Astrocyte of the cerebellum (primary cell): Measurements from ENCODE around the gene PLCL1.
"Not testable (repeated sequence)": the region's sequence is repeated elsewhere in the genome, so short reads cannot be mapped to it uniquely, and the experiment has no call there.

Experiments
- DNase-seq: peaks from one replicate; pipeline ENCODE4 v3.0.0-alpha.2; 2011; ENCODE audit warnings: low read depth
- H3K4me3 ChIP-seq: 2 replicates; pipeline ENCODE4 v1.5.1; 2011; ENCODE audit warnings: mild to moderate bottlenecking, low read depth, low read length, moderate library complexity
- in situ Hi-C: cut with HindIII; loops from 2 replicates; pipeline ENCODE4 v1.10.0; 2017; ENCODE audit warnings: low sequenced_read_pairs
- TF ChIP-seq, protein P1 (sequence below): IDR thresholded peaks from 2 replicates; pipeline ENCODE4 v1.5.1; 2012; ENCODE audit warnings: low read length, low read depth, moderate library complexity, mild to moderate bottlenecking; ENCODE audit errors: missing control alignments

Gene PLCL1

DNA sequence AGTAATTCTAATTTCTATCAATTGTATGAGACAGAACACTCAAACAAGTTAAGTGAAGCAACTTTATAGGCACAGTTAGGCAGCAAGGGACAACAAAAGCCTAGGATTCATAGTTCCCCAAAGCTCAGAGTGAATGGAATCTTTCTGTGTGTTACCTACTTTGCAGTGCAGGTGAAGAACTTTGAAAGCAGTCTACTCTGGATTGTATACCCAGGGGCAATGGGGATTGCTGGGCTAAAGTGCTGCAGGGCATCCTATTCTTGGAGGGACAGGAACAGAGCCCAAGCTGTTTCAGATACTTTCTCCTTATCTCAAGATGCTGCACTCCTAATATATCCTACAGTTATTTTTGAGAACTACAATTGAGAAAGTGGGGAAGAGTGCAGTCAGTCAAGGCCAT lies 207.6 kb downstream of the PLCL1 start:
- no peak overlapping the region for H3K4me3 ChIP-seq
- TF ChIP-seq, protein P1, sequence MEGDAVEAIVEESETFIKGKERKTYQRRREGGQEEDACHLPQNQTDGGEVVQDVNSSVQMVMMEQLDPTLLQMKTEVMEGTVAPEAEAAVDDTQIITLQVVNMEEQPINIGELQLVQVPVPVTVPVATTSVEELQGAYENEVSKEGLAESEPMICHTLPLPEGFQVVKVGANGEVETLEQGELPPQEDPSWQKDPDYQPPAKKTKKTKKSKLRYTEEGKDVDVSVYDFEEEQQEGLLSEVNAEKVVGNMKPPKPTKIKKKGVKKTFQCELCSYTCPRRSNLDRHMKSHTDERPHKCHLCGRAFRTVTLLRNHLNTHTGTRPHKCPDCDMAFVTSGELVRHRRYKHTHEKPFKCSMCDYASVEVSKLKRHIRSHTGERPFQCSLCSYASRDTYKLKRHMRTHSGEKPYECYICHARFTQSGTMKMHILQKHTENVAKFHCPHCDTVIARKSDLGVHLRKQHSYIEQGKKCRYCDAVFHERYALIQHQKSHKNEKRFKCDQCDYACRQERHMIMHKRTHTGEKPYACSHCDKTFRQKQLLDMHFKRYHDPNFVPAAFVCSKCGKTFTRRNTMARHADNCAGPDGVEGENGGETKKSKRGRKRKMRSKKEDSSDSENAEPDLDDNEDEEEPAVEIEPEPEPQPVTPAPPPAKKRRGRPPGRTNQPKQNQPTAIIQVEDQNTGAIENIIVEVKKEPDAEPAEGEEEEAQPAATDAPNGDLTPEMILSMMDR: no peak
- in situ Hi-C loops: no loop called here
- DNase-seq: no peak

DNA sequence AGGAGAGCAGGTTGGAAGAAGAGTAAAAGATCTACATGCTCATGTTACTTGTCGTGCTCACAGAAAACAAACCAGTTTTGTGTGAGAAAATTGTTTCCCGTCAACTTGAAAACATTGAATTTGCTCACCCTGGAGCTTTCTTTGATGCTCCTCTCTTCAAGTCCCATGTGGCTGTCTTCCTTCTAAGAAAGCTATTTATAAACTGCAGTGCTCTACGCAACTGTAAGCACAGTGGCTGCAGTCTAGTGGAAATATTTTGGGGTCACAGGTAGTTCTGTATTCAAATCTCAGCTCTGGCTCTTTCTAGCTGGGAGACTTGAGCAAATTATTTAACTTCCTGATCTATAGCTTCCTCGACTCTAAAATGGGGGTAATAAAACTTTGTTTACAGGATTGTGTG lies 211.8 kb downstream of the PLCL1 start:
- H3K4me3 ChIP-seq: no peak overlapping the region
- no peak for DNase-seq
- TF ChIP-seq, protein P1: no peak
- in situ Hi-C loops: no loop called here

DNA sequence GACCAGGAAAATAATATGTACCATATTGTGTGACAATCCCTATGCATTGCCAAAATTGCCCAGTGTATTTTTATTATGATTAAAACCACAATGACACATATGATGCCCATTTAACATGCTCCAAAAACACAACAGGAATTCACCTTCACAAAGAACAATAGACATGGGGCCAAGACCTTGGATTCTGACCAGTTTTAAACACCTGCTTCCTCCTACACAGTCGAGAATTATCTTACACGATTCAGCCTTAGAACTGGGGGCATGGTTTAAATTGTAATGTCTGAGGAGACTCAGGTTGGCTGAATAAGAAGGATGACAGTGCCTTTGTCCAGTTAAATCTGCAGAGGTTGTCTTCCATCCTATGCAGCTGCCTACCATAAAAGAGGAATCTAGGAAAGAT lies 212.7 kb downstream of the PLCL1 start:
- no peak overlapping the region for H3K4me3 ChIP-seq
- in situ Hi-C loops: no loop called here
- no peak for DNase-seq
- TF ChIP-seq, protein P1: no peak

DNA sequence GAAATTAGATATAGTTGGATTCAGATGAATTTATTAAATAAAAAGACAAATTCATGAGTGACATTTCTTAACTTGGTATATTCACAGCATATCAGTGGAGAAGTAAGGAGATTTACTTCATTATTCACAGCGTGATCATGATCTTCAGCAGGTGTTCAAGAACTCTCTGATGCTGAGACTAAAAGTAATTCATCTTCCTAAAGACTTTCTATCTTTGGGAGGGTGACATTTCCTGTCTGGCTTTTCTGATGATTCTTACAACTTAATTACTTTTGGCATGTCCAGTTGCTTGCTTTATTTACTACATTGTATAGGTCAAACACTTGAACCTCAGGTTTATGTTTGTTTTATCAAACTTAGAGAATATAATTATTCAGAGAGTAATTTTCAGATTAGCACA lies 224.6 kb downstream of the PLCL1 start:
- TF ChIP-seq, protein P1: no peak
- no peak for DNase-seq
- H3K4me3 ChIP-seq: no peak overlapping the region
- in situ Hi-C loops: no loop called here

DNA sequence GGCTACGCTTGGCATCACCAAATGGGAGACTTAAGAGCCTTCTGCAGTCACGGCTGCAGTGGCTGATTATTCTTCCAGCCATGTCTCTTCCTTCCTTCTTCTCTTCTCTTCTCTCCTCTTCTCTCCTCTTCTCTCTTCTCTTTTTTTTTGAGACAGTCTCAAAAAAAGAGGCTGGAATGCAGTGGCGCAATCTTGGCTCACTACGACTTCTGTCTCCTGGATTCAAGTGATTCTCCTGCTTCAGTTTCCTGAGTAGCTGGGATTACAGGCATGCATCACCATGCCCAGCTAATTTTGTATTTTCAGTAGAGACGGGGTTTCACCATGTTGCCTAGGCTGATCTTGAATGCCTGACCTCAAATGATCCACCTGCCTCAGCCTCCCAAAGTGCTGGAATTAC lies 225.2 kb downstream of the PLCL1 start:
- in situ Hi-C loops, H3K4me3 ChIP-seq, DNase-seq: not testable (repeated sequence)

DNA sequence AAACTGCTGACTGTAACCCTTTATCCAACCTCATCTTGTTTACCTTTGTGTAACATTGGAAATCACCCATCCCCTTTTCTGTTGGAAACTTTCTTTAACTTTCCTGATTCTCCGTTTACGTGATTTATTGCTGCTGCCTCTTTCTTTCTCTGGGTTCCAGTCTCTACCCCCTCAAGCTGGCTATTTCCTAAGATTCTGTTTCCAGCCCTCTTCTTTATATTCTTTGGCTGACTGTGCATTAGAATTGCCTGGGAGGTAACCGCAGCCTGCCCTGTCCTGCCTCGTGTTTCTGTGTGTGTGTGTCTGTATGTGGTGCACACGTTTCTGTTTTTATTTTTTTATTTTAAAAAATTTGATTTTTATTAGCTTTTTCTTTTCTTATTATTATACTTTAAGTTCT lies 229.2 kb downstream of the PLCL1 start:
- TF ChIP-seq, protein P1: no peak
- no peak overlapping the region for H3K4me3 ChIP-seq
- in situ Hi-C loops: no loop called here
- DNase-seq: no peak

DNA sequence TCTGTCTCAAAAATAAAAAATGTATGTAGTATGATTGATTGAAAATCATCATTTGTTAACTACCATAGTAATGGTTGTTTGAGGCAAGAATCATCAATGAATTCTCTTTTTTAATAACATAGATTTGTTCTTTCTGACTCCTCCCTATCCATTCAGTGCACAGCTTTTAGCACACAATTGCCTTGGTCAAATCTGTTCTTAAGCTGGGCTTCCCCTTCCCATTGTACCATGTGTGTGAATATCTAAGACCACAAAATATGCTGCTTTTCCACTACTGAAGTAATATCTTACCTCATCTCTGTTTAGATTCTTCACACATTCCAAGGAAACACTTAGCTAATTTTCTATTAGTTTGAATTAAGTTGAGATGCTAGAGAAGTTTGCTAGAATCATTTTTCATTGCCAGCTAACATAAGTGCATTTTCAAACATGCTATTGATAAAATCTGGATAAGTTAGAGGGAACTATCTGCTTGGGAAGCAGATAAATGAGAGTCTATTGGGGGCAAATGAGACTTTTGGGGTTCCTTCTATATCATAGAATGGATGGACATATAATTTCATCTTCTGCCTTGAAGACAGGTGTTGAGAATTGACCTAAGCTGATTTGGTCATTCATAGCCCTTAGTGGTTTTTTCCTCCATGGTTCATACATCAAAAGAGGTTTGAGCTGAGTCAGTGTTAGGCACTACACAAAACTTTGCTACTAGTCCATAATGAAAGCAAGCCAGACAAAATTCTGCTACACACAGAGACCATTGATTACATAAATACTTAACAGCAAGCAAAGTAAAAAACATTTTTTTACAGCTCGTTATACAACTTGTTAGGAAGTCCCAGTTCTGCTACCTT lies 231.9 kb downstream of the PLCL1 start:
- DNase-seq: no peak
- TF ChIP-seq, protein P1: no peak
- in situ Hi-C loops: no loop called here
- no peak overlapping the region for H3K4me3 ChIP-seq
